Activated CD8-positive, alpha-beta memory T cell treated with anti-CD3 and anti-CD28 coated beads, Interleukin-2, amount 10 ng/mL, durations not matched to agents 7 days and 5 days (primary cell): ENCODE measurements around the gene B4GALT3. TPM values are rescaled to one million over a fixed set of nuclear protein-coding genes. Genes with fewer than 3 reads are reported as not detected.

Source experiments
- ATAC-seq: fragments of 150-1000 bp; cut with Tn5 transposase; one replicate; pipeline ENCODE4 v1.10.0; 2021; ENCODE audit warnings: moderate library complexity
- CTCF ChIA-PET: fragments of 350-600 bp; sonication (Branson Sonifier 250); formaldehyde crosslinking; loops from one replicate; lab custom pipeline; 2021; ENCODE audit warnings: antibody characterized with exemption; lab: Charles Lee
- DNase-seq: peaks from one replicate; pipeline ENCODE4 v3.0.0-alpha.2; 2020
- H3K27ac Mint-ChIP-seq: one replicate; pipeline ENCODE4 v1.8.0; 2021; ENCODE audit warnings: mild to moderate bottlenecking, mixed read lengths
- H3K27me3 Mint-ChIP-seq: one replicate; pipeline ENCODE4 v1.8.0; 2021; ENCODE audit warnings: mixed read lengths
- H3K36me3 Mint-ChIP-seq: one replicate; pipeline ENCODE4 v1.8.0; 2021; ENCODE audit warnings: mild to moderate bottlenecking, mixed read lengths
- H3K4me1 Mint-ChIP-seq: one replicate; pipeline ENCODE4 v1.8.0; 2021; ENCODE audit warnings: mixed read lengths
- H3K4me3 Mint-ChIP-seq: one replicate; pipeline ENCODE4 v1.8.0; 2021; ENCODE audit warnings: mild to moderate bottlenecking, moderate library complexity, mixed read lengths
- H3K9me3 Mint-ChIP-seq: one replicate; pipeline ENCODE4 v1.8.0; 2022; ENCODE audit warnings: low read depth, mixed read lengths
- total RNA-seq, 2 experiments: library from RNA; stranded (reverse); gene quantifications; one replicate each; pipeline ENCODE4 v1.2.3, GENCODE V29; 2021

The B4GALT3 gene
- total RNA-seq, 2 experiments from 2014 or later = 47.0 to 53.5 TPM

GRCh38 chr1:161163793-161164192 is 13.5 kb downstream of the B4GALT3 start:
- peak overlapping the region; percentile 47 for H3K27ac Mint-ChIP-seq
- DNase-seq (no peak), ATAC-seq (no peak)
- peaks cover 14% of the 10 kb centered on the region for H3K36me3 Mint-ChIP-seq
- no peaks in the 10 kb centered on the region for H3K9me3 Mint-ChIP-seq
- H3K27me3 Mint-ChIP-seq = no peaks in the 10 kb centered on the region
- peaks cover 57% of the 10 kb centered on the region for H3K4me1 Mint-ChIP-seq
- H3K4me3 Mint-ChIP-seq = no peak overlapping the region
- CTCF ChIA-PET = interaction anchor here (4.7 kb wide), 1 partner anchor 12 kb away, joined by 34 read pairs; the partner anchor contains the start of gene B4GALT3

- H3K36me3 Mint-ChIP-seq = peaks cover 21% of the 10 kb centered on the region
- H3K27me3 Mint-ChIP-seq = no peaks in the 10 kb centered on the region
- H3K4me1 Mint-ChIP-seq = peaks cover 55% of the 10 kb centered on the region
- H3K4me3 Mint-ChIP-seq = no peak overlapping the region
- H3K9me3 Mint-ChIP-seq = no peaks in the 10 kb centered on the region
- no peak for DNase-seq
- ATAC-seq = no peak
- H3K27ac Mint-ChIP-seq = no peak overlapping the region
- CTCF ChIA-PET = interaction anchor here (1.0 kb wide), 1 partner anchor 63 kb away, joined by 3 read pairs; the partner anchor contains the start of gene TOMM40L
These were observed 14.5 kb downstream of the B4GALT3 start for GRCh38 chr1:161162806-161163205.

- Mint-ChIP-seq H3K9me3 (no peaks in the 10 kb centered on the region), H3K4me1 (peaks cover 49% of the 10 kb centered on the region), H3K36me3 (peaks cover 26% of the 10 kb centered on the region), H3K27me3 (no peaks in the 10 kb centered on the region), H3K4me3 (no peak overlapping the region), H3K27ac (no peak overlapping the region)
- CTCF ChIA-PET = interaction anchor here (0.9 to 1.0 kb wide), 2 partner anchors 63 to 220 kb away, joined by 3 read pairs; partner anchors contain the start of gene TOMM40L
- DNase-seq (no peak), ATAC-seq (no peak)
These were observed 15.3 kb downstream of the B4GALT3 start for GRCh38 chr1:161162052-161162451.

GRCh38 chr1:161161652-161162051 is 15.7 kb downstream of the B4GALT3 start:
- Mint-ChIP-seq H3K27ac (no peak overlapping the region), H3K36me3 (peaks cover 29% of the 10 kb centered on the region), H3K27me3 (no peaks in the 10 kb centered on the region), H3K4me1 (peaks cover 47% of the 10 kb centered on the region), H3K9me3 (no peaks in the 10 kb centered on the region), H3K4me3 (no peak overlapping the region)
- CTCF ChIA-PET = interaction anchor here (0.9 to 1.0 kb wide), 2 partner anchors 64 to 221 kb away, joined by 3 read pairs; partner anchors contain the start of gene TOMM40L
- DNase-seq = no peak
- no peak for ATAC-seq

- Mint-ChIP-seq H3K9me3 (no peaks in the 10 kb centered on the region), H3K4me3 (peak overlapping the region; percentile 76), H3K4me1 (peaks cover 44% of the 10 kb centered on the region), H3K36me3 (peaks cover 29% of the 10 kb centered on the region), H3K27ac (peak overlapping the region; percentile 21), H3K27me3 (no peaks in the 10 kb centered on the region)
- ATAC-seq = no peak
- DNase-seq = no peak
- CTCF ChIA-PET = interaction anchor here (0.8 kb wide), 1 partner anchor 20 kb away, joined by 4 read pairs; no protein-coding TSS in a partner anchor
These were observed 16.6 kb downstream of the B4GALT3 start for GRCh38 chr1:161160671-161161145.

GRCh38 chr1:161159913-161160243 is 17.4 kb downstream of the B4GALT3 start:
- peak overlapping the region; percentile 76 for H3K4me3 Mint-ChIP-seq
- H3K27me3 Mint-ChIP-seq = no peaks in the 10 kb centered on the region
- H3K36me3 Mint-ChIP-seq = peaks cover 32% of the 10 kb centered on the region
- peaks cover 45% of the 10 kb centered on the region for H3K4me1 Mint-ChIP-seq
- no peak for ATAC-seq
- DNase-seq = no peak
- H3K9me3 Mint-ChIP-seq = no peaks in the 10 kb centered on the region
- CTCF ChIA-PET = no interaction called here
- H3K27ac Mint-ChIP-seq = peak overlapping the region; percentile 78

- Mint-ChIP-seq H3K36me3 (peaks cover 33% of the 10 kb centered on the region), H3K4me1 (peaks cover 46% of the 10 kb centered on the region), H3K27me3 (no peaks in the 10 kb centered on the region), H3K27ac (peak within 1 kb of the TSS; percentile 82), H3K9me3 (no peaks in the 10 kb centered on the region), H3K4me3 (peak within 1 kb of the TSS; percentile 76)
- ATAC-seq (peak; percentile 95), DNase-seq (peak; percentile 95)
- CTCF ChIA-PET = interaction anchor here (1.0 to 1.3 kb wide), 2 partner anchors 27 to 41 kb away, joined by 3 to 5 read pairs; partner anchors contain the start of genes DEDD, NIT1 and PFDN2
These were observed 18.0 kb downstream of the B4GALT3 start, which contains the start of gene USP21 for GRCh38 chr1:161159087-161159912. Gene USP21 (plus strand): TSS chr1:161159500. CDS start chr1:161160641, 1,141 bp downstream.

- ATAC-seq (no peak), DNase-seq (no peak)
- Mint-ChIP-seq H3K9me3 (no peaks in the 10 kb centered on the region), H3K27ac (peak overlapping the region; percentile 82), H3K4me1 (peaks cover 49% of the 10 kb centered on the region), H3K4me3 (peak overlapping the region; percentile 76), H3K36me3 (peaks cover 28% of the 10 kb centered on the region), H3K27me3 (no peaks in the 10 kb centered on the region)
- CTCF ChIA-PET = interaction anchor here (0.6 to 5.8 kb wide), 5 partner anchors 8 to 67 kb away, joined by 3 to 41 read pairs (median 3); partner anchors contain the start of genes DEDD, NDUFS2, NIT1 and PFDN2
These were observed 18.8 kb downstream of the B4GALT3 start for GRCh38 chr1:161158316-161159010.

GRCh38 chr1:161157867-161158266 is 19.4 kb downstream of the B4GALT3 start:
- Mint-ChIP-seq H3K4me3 (no peak overlapping the region), H3K9me3 (no peaks in the 10 kb centered on the region), H3K27me3 (no peaks in the 10 kb centered on the region), H3K4me1 (peaks cover 45% of the 10 kb centered on the region), H3K27ac (peak overlapping the region; percentile 82), H3K36me3 (peaks cover 24% of the 10 kb centered on the region)
- ATAC-seq (no peak), DNase-seq (no peak)
- CTCF ChIA-PET = interaction anchor here (0.9 to 5.8 kb wide), 4 partner anchors 8 to 88 kb away, joined by 3 to 41 read pairs (median 4); partner anchors contain the start of genes ARHGAP30, NDUFS2, NIT1 and PFDN2

- ATAC-seq (peak; percentile 95), DNase-seq (peak; percentile 92)
- Mint-ChIP-seq H3K9me3 (no peaks in the 10 kb centered on the region), H3K27ac (peak within 1 kb of the TSS; percentile 100), H3K4me3 (peak within 1 kb of the TSS; percentile 99), H3K4me1 (peaks cover 23% of the 10 kb centered on the region), H3K36me3 (peaks cover 20% of the 10 kb centered on the region), H3K27me3 (no peaks in the 10 kb centered on the region)
- CTCF ChIA-PET = interaction anchor here (0.7 to 5.8 kb wide), 7 partner anchors 12 to 163 kb away, joined by 3 to 41 read pairs (median 4); partner anchors contain the start of genes PPOX and TOMM40L
These were observed 23.5 kb downstream of the B4GALT3 start, which contains the start of gene UFC1 for GRCh38 chr1:161153682-161154337. Gene UFC1 (plus strand): TSS chr1:161153978. CDS start chr1:161153998, 20 bp downstream.

GRCh38 chr1:161153176-161153575 is 24.1 kb downstream of the B4GALT3 start:
- ATAC-seq = no peak

GRCh38 chr1:161145832-161146231 is 31.5 kb downstream of the B4GALT3 start:
- Mint-ChIP-seq H3K4me1 (no peaks in the 10 kb centered on the region), H3K27me3 (no peaks in the 10 kb centered on the region), H3K9me3 (no peaks in the 10 kb centered on the region), H3K36me3 (no peaks in the 10 kb centered on the region), H3K4me3 (no peak overlapping the region), H3K27ac (no peak overlapping the region)
- no peak for DNase-seq
- ATAC-seq = no peak
- CTCF ChIA-PET = interaction anchor here (1.2 to 1.7 kb wide), 2 partner anchors 13 to 148 kb away, joined by 3 to 4 read pairs; no protein-coding TSS in a partner anchor

More at GRCh38 chr1:161153176-161153575, 24.1 kb downstream of the B4GALT3 start:
- CTCF ChIA-PET = interaction anchor here (0.8 to 5.8 kb wide), 5 partner anchors 13 to 153 kb away, joined by 3 to 41 read pairs (median 5); partner anchors contain the start of genes PPOX and TOMM40L
- Mint-ChIP-seq H3K27ac (peak overlapping the region; percentile 100), H3K9me3 (no peaks in the 10 kb centered on the region), H3K4me3 (peak overlapping the region; percentile 99), H3K27me3 (no peaks in the 10 kb centered on the region), H3K4me1 (peaks cover 19% of the 10 kb centered on the region), H3K36me3 (peaks cover 15% of the 10 kb centered on the region)
- DNase-seq = no peak
